Thyroid gland (tissue), 4 donors: ENCODE measurements around the gene RPAIN.

Experiments used
- CTCF ChIP-seq, 6 experiments: fragments of 200-600 bp in 3 of 6; fragments of 450-650 bp in 3 of 6; sonication (generic) in 3 of 6; IDR thresholded peaks; one replicate each; pipeline ENCODE4 v1.5.1; 2016 to 2019; ENCODE audit warnings: antibody characterized with exemption in 6 of 6, mild to moderate bottlenecking in 2 of 6, inconsistent platforms in 1 of 6, moderate library complexity in 1 of 6
- POLR2A ChIP-seq, 2 donors: fragments of 450-650 bp; IDR thresholded peaks; one replicate each; pipeline ENCODE4 v1.6.1; 2017; ENCODE audit warnings: antibody characterized with exemption in 2 of 2, mild to moderate bottlenecking in 2 of 2, moderate library complexity in 1 of 2

- TF ChIP-seq CTCF (IDR thresholded peaks at IDR 0.05), result no peak
- TF ChIP-seq POLR2A (IDR thresholded peaks at IDR 0.05), result no peak
Observed at GRCh38 chr17:5396612-5397011, 23.4 kb upstream of the RPAIN start.
